DMS79 (cell line): ENCODE data around the gene SLC22A4.

Experiments used
- DNase-seq: peaks from one replicate; lab custom pipeline; 2025; lab: John Stamatoyannopoulos, UW

Gene SLC22A4

DNA sequence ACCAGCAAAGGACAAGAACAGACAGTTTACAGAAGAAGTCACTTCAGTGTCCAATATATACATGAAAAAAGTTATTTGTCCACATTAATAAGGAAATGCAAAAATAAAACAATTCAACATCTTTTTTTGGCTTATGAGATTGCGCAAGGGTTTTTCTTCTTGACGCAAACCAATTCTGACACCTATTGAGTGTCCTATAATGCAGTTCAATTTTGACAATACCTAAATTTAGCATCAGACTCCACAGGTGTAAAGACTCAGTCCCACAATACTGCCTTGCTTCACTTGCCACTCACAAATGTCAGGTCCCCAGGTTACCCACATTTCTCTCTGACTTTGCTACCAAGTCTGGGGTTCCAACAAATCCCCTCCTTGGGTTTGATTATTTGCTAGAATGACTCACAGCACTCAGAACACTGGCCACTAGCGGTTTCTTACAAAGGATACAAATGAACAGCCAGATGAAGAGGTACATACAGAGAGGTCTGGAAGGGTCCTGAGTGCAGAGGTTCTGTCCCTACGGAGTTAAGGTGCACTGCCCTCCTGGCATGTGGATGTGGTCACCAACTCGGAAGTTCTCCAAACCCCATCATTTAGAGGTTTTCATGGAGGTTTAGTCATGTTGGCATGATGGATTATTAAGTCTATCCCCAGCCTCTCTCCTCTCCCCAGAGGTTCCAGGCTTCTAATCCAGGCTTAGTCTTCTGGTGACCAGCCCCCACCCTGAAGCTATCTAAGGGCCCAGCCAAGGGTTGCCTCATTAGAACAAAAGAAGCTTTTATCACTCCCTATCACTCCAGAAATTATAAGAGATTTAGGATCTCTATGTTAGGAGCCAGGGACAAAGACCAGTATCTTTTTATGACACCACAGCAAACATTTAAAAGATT lies 48.3 kb downstream of the SLC22A4 start:
- DNase-seq: no peak

DNA sequence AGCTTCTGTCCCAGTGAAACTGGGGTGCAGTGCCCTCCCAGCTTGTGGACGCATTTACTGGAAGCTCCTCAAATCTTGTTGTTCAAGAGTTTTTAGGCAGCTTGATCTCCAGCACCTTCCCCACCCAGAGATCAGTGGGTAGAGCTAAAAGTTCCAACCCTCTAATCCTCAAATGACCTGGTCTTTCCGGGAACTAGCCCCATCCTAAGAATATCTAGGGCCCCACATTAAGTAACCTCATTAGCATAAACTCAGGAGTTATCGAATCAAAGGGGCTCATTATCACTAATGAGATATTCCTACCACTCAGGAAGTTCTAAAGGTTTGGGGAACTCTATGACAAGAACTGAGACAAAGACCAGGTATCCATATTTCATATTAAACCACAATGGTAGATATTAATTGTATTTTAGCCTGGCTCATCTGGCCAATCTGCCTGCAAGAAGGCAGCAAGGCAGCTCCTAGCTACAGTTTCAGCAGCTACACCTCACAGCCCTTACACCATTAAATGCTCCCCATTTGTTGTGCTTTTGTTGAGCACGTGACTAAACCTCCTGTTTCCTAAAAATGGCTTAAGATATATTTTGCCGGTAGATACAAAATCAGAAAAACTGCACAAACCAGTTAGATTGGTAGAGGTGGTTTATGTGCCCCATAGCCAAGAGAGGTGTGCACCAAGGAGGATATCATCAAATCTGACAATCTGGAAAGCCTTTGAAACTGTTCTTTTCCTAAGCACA lies 50.8 kb downstream of the SLC22A4 start:
- DNase-seq: no peak

GRCh38 chr5:132353486-132353995 lies 59.3 kb downstream of the SLC22A4 start:
- no peak for DNase-seq

- DNase-seq: no peak
Observed at GRCh38 chr5:132354381-132355139, 60.4 kb downstream of the SLC22A4 start.

DNA sequence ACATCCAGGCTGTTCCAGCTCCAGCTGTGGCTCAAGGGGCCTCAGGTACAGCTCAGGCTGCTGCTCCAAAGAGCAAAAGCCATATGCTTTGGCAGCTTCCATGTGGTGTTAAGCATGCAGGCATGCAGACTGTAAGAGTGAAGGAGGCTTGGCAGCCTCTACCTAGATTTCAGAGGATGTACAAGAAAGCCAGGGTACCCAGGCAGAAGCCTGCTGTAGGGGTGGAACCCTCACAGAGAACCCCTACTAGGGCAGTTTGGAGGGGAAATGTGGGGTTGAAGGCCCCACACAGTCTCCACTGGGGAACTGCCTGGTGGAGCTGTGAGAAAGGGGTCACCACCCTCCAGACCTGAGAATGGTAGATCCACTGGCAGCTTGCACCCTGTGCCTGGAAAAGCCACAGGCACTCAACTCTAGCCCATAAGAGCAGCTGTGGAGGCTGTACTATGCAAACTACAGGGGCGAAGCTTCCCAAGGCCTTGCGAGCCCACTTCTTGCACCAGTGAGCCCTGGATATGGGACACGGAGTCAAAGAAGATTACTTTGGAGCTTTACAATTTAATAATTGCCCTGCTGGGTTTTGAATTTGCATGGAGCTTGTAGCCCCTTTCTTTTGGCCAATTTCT lies 61.1 kb downstream of the SLC22A4 start:
- no peak for DNase-seq

- DNase-seq: no peak
Observed at GRCh38 chr5:132358775-132359174, 64.6 kb downstream of the SLC22A4 start.

GRCh38 chr5:132362086-132362485 lies 67.9 kb downstream of the SLC22A4 start:
- DNase-seq: no peak

- no peak for DNase-seq
Observed at GRCh38 chr5:132363431-132364112, 69.4 kb downstream of the SLC22A4 start.

- DNase-seq: no peak
Observed at GRCh38 chr5:132364319-132364718, 70.1 kb downstream of the SLC22A4 start.

GRCh38 chr5:132365213-132365612 lies 71.0 kb downstream of the SLC22A4 start:
- DNase-seq: no peak

DNA sequence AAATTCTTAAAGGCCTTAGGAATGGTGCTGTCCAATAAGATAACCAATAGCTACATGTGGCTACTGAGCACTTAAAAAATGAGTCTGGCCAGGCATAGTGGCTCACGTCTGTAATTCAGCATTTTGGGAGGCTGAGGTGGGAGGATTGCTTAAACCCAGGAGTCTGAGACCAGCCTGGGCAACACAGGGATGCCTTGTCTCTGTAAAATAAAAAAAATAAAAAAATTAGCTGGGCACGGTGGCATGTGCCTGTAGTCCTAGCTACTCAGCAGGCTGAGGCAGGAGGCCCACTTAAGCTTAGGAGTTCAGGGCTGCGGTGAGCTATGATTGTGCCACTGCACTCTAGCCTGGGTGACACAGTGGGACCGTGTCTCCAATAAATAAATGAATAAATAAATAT lies 74.0 kb downstream of the SLC22A4 start:
- DNase-seq: no peak

- DNase-seq: peak; percentile 37
Observed at GRCh38 chr5:132369007-132369473, 74.8 kb downstream of the SLC22A4 start.

- peak; percentile 37 for DNase-seq
Observed at GRCh38 chr5:132369474-132370180, 75.4 kb downstream of the SLC22A4 start, which contains the start of gene SLC22A5. TSS of gene SLC22A5 (plus strand) at chr5:132369710. CDS start at chr5:132369973, 263 bp downstream.

- no peak for DNase-seq
Observed at GRCh38 chr5:132370181-132370970, 76.2 kb downstream of the SLC22A4 start.

DNA sequence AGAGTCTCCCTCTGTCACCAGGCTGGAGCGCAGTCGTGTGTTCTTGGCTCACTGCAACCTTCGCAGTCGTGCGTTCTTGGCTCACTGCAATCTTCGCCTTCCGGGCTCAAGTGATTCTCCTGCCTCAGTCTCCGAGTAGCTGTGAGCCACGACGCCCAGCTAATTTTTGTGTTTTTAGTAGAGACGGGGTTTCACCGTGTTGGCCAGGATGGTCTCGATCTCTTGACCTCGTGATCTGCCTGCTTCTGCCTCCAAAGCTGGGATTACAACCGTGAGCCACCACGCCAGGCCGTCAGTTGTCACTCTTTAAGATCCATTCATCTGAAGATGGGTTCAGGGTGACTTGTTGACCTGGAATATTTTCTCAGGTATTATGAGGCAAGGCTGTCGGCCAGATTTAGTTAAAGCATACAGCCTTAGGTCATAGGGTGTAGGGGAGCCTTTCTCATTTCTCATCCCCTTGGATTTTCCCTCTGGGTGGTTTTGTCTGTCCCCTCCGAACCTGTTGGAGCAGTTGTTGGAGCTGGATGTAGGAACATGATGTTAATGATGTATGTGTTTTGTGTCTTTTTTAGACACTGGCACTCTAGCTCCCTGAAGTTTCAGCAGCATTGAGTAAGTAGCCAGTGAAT lies 76.9 kb downstream of the SLC22A4 start:
- no peak for DNase-seq

- DNase-seq: no peak
Observed at GRCh38 chr5:132371603-132371994, 77.4 kb downstream of the SLC22A4 start.

GRCh38 chr5:132372127-132372526 lies 77.9 kb downstream of the SLC22A4 start:
- no peak for DNase-seq

DNA sequence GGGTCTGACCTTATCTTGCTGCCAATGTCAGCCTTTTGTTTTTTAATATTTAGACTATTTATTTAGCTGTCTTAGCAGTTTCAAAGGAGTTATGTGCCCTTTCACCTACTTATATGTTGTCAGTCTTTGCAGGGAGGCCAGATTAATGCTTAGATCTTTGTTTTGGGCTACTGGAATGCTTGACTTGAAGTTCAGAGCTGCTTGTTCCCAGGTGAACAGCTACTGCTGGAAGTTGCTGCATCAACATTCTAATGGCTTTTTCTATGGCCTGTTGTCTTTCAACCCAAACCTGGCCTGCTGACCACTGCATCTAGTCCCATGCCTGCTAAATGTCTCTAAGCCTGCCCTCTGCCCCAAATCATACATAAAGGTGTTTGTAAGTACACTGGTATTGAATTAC lies 78.3 kb downstream of the SLC22A4 start:
- no peak for DNase-seq

- no peak for DNase-seq
Observed at GRCh38 chr5:132375957-132376356, 81.8 kb downstream of the SLC22A4 start.
